Measurements from ENCODE around the gene ZNF605. TPM values are rescaled to one million over a fixed set of nuclear protein-coding genes. Genes with fewer than 3 reads are reported as not detected.

The ZNF605 gene
- total and polyA plus RNA-seq, 9 of the 15 experiments (the other 6 are each of a cell fraction or from before 2014, with no cell fraction given) = 0.45 to 1.1 (median 0.68) TPM

DNA sequence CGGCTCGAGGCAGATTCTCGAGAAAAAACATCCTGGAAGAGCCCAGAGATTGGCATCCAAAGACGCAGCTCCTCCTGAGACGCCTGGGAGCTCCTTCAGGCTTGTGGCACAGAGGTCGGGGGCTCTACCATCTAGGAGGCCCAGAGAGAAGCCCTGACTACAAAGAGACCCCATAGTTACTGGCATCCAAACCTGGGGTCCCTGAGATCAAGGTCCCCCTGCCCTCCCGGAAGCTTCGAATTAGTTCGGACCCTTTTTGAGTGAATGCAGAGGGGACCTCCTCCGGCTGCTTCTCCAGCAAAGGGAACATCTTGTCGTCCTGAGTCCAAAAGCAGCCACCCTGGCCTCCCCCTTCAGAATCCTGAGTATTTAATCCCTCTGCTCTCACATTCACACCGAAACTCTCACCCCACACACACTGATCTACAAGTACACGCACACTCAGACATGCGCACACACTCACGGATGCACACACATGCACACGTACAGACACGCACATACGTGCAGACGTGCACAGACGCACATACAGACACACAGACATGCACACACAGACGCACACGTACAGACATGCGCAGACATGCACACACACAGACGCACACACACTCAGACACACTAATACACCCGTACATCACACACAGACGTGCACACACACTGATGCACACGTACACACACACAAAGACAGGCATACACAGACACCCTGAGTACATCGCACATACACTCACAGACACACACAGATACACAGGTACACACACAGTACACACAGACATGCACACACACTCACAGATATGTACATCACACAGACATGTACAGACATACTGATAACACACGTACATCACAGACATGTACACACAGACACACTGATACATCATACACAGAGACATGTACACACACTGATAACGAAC is 5.9 kb downstream of the ZNF605 start (continued):
- no peak for TF ChIP-seq TFAM (CRISPR knock-in tag; conservative IDR thresholded peaks at IDR 0.05)
- TF ChIP-seq MAFG (tag; conservative IDR thresholded peaks at IDR 0.05) = no peak
- TF ChIP-seq XRCC5 (IDR thresholded peaks at IDR 0.05; ENCODE audit: low read depth, low read length) = no peak
- TF ChIP-seq ZC3H8 (IDR thresholded peaks at IDR 0.05) = no peak
- no peak for TF ChIP-seq NFE2 (IDR thresholded peaks at IDR 0.05; ENCODE audit: low read depth)
- TF ChIP-seq ZNF830 (CRISPR knock-in tag; IDR thresholded peaks at IDR 0.05) = no peak
- no peak for TF ChIP-seq CCNT2 (IDR thresholded peaks at IDR 0.05; ENCODE audit: borderline replicate concordance, extremely low read depth, insufficient read length, low read depth, low read length)
- TF ChIP-seq, protein P1, sequence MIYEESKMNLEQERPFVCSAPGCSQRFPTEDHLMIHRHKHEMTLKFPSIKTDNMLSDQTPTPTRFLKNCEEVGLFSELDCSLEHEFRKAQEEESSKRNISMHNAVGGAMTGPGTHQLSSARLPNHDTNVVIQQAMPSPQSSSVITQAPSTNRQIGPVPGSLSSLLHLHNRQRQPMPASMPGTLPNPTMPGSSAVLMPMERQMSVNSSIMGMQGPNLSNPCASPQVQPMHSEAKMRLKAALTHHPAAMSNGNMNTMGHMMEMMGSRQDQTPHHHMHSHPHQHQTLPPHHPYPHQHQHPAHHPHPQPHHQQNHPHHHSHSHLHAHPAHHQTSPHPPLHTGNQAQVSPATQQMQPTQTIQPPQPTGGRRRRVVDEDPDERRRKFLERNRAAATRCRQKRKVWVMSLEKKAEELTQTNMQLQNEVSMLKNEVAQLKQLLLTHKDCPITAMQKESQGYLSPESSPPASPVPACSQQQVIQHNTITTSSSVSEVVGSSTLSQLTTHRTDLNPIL (CRISPR knock-in tag; IDR thresholded peaks at IDR 0.05) = no peak
- TF ChIP-seq, protein P2, sequence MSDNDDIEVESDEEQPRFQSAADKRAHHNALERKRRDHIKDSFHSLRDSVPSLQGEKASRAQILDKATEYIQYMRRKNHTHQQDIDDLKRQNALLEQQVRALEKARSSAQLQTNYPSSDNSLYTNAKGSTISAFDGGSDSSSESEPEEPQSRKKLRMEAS (CRISPR knock-in tag; IDR thresholded peaks at IDR 0.05) = no peak
